GM18520 (cell line): Measurements from ENCODE around the gene NOS1.

ENCODE experiments used
- ATAC-seq: cut with Tn5 transposase; IDR thresholded peaks from one replicate; pipeline ENCODE4 v1.9.1; 2021; ENCODE audit not compliant: unreplicated experiment

NOS1 gene

GRCh38 chr12:117180758-117181467, 180.5 kb downstream of the NOS1 start:
- no peak for ATAC-seq

DNA sequence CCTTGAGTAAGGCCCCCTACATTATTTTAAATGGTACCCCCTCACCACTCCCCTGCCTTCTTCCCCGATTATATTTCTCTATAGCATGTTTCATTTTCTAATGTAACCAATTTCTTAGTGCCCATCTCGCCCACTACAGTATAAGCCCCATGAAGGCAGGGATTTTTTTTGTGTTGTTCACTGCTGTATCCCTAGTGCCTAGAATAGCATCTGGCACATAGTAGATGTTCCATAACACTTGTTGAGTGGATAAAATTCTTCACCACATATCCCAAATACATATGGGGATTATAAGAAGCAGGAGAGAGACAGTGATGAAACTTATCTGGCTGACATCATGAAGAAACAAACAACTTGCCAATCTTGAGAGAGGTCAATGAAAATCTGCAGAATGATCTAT, 182.7 kb downstream of the NOS1 start:
- no peak for ATAC-seq

DNA sequence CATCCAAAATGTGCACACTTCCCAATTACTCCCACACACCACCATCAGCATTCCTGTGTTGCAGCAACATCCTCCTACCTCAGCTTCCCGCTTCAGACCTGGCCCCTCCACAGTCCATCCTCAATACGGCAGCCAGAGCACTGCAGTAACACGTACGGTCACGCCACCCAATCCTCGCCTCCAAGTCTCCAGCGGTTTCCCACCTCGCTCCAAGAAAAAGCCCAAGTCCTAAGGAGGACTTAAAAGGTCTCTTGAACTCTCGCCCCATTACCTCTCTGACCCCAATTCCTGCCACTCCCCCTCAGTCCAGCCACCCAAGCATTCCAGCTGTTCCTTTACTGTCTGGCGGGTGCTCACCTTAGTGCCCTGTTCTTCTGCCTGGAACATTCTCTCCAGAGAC, 183.1 kb downstream of the NOS1 start:
- no peak for ATAC-seq

DNA sequence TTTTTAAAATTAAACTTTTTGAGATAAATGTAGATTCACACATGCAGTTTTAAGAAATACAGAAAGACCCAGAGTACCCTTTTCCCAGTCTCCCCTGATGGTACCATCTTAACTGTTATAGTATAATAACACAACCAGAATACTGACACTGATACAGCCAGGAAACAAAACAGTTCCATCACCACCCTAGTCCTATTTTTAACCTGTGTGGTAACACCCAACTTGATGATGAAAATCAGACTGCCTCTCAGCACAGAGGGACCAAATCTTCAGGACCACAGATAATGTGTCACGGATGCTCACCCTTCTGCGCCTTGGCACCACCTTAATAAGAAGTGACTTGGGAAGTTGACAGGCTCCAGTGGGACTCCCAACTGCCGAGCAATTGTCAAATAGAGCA, 189.3 kb downstream of the NOS1 start:
- no peak for ATAC-seq

GRCh38 chr12:117171499-117172162, 189.8 kb downstream of the NOS1 start:
- no peak for ATAC-seq

DNA sequence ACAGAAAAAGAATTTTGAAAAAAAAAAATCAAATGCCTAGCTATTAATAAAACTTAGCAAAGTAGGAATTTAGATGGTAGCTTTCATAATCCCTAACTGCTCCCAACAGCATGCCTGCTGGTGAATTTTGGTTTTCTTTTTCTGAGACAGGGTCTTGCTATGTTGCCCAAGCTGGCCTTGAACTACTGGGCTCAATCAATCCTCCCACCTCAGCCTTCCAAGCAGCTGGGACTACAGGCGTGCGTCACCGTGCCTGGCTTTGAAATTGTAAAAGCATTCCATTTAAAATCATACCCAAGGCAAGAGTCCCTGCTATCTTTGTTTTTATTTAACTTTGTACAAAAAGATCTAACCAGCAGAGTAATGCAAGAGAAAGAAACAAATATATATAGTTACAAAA, 191.9 kb downstream of the NOS1 start:
- ATAC-seq, result no peak

- ATAC-seq, result no peak
Measured at GRCh38 chr12:117168976-117169375, 192.4 kb downstream of the NOS1 start.

DNA sequence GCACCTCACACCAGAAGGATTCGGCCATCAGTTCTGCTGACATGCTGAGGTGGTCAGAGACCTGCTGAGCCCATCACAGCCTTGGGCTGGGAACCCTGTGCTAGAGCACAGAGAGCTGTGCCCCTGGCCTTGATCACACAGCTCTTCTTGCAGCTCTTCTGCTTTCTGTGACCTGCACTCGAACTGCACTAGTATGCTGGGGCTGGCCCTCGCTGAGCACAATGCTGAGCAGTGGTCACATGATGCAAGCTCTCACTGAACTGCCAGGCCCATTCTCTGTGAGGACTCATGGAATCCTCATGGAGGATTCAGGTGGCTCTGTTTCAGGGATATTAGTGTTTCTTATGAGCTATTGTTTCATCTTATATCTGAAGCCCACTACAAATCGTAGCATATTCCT, 193.7 kb downstream of the NOS1 start:
- no peak for ATAC-seq

DNA sequence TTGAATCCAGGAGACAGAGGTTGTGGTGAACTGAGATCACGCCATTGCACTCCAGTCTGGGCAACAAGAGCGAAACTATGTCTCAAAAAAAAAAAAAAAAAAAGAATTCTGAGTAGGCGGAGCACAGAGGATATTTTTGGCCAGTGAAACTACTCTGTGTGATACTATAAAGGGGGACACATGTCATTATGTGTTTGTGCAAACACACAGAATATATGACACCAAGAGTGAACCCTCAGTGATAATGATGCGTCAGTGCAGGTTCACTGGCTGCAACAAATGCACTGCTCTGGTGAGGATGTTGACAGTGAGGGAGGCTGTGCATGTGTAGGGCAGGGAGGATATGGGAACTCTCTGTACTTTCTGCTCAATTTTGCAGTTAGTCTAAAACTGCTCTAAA, 195.3 kb downstream of the NOS1 start:
- no peak for ATAC-seq

GRCh38 chr12:117165342-117165741, 196.1 kb downstream of the NOS1 start:
- no peak for ATAC-seq

- no peak for ATAC-seq
Measured at GRCh38 chr12:117162633-117163032, 198.8 kb downstream of the NOS1 start.

- ATAC-seq, result no peak
Measured at GRCh38 chr12:117162167-117162539, 199.3 kb downstream of the NOS1 start.

- no peak for ATAC-seq
Measured at GRCh38 chr12:117161460-117162166, 199.8 kb downstream of the NOS1 start.

DNA sequence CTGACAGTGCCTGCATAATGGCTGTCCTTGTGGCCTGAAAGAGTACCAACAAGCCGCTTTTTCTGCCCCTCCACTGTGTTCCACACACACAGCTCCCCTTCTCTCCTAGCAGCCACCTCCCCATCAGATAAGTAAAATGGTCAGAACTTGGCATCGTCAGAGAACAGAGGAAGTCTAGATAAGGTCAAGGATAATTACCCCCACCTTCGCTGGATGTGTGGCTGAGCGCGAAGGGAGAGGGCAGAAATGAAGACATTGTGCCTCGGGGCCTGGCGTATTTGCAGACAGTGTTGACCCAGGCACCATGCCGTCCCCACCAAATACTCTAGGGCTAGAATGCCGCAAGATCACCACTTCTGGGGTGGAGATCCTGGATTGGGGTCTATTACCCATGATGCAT, 201.8 kb downstream of the NOS1 start:
- ATAC-seq, result no peak

DNA sequence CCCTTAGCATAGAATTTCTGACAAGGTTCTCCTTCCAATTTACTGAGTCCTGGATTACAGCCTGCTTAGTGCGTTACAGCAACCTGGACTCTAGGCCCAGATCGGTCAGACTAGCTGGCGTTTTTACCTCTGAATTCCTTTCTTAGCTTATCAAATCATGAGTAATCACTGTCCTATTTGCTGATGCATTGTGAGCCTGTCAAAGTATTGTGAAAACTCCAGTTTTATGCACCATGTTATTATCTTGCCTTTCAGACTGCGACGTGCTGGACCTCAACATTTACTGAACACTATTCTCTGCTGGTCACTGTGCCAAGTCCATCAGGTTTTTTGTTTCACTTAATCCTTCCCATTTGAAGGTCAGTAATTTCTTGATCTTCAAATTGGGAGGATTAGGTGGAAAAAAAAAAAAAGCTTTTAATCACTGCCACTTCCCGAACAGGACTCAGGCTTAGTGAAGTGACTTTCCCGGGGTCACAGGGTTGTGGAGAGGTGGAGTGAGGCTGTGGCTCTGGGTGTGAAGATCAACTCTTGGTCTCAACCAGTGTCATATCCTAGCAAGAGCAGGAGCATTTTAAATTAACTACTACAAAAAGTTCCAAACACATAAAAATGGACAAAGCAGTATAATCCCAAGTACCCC, 202.4 kb downstream of the NOS1 start:
- no peak for ATAC-seq
